Stimulated activated CD4-positive, alpha-beta T cell treated with anti-CD3 and anti-CD28 coated beads, Interleukin-2, amount 100 ng/mL, for 4 hours (primary cell): ENCODE measurements around the gene CAMKMT.

ENCODE experiments used
- DNase-seq: peaks from one replicate; pipeline ENCODE4 v3.0.0-alpha.2; 2020; ENCODE audit warnings: low read depth

The CAMKMT gene

GRCh38 chr2:44598330-44599119 is 236.8 kb downstream of the CAMKMT start:
- DNase-seq = no peak

- no peak for DNase-seq
Observed at GRCh38 chr2:44599130-44599529, 237.4 kb downstream of the CAMKMT start.

DNA sequence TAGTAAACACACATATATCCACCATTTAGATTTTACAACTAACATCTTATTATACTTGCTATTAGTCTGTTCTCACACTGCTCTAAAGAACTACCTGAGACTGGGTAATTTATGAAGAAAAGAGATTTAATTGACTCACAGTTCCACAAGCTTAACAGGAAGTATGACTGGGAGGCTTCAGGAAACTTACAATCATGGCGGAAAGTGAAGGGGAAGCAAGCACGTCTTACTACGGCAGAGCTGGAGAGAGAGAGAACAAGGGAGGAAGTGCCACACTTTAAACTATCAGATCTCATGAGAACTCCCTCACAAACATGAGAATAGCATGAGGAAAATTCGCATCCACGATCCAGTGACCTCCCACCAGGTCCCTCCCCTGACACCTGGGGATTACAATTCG is 240.7 kb downstream of the CAMKMT start:
- no peak for DNase-seq

GRCh38 chr2:44605511-44605910 is 243.8 kb downstream of the CAMKMT start:
- no peak for DNase-seq

DNA sequence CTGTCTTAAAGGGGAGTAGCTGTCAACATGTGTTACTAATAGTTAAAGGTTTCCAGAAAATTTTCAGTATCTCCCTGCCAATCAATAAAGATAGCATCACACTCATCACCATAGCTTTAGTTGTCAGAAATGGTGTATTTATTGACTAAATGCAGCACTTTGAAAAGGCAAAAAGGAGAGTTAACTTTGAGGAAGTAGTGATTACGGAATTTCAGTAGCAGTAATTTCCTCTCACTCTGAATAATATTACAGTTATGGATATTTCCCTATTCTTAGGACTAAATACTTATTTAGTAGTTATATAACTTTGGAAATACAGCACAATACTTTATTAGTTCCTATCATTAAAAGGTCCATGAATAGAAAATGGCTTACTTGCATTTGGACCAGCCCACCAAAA is 250.5 kb downstream of the CAMKMT start:
- no peak for DNase-seq

DNA sequence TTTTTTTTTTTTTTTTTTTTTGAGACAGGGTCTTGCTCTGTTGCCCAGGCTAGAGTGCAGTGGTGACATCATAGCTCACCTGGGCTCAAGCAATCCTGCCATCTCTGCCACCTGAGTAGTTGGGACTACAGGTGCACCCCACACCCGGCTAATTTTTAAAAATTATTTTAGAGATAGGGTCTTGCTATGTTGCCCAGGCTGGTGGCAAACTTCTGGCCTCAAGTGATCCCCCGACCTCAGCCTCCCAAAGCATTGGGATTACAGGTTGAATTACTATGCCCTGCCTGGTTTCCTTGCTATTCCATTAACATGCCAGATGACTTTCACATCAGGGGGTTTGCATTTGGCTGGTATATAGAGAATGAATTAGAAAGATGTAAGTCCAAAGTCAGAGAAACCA is 253.2 kb downstream of the CAMKMT start:
- DNase-seq = no peak

GRCh38 chr2:44615950-44616518 is 254.3 kb downstream of the CAMKMT start:
- no peak for DNase-seq

GRCh38 chr2:44616667-44617155 is 255.0 kb downstream of the CAMKMT start:
- DNase-seq = no peak

GRCh38 chr2:44618251-44619023 is 256.7 kb downstream of the CAMKMT start:
- no peak for DNase-seq

GRCh38 chr2:44620189-44620990 is 258.6 kb downstream of the CAMKMT start:
- no peak for DNase-seq

DNA sequence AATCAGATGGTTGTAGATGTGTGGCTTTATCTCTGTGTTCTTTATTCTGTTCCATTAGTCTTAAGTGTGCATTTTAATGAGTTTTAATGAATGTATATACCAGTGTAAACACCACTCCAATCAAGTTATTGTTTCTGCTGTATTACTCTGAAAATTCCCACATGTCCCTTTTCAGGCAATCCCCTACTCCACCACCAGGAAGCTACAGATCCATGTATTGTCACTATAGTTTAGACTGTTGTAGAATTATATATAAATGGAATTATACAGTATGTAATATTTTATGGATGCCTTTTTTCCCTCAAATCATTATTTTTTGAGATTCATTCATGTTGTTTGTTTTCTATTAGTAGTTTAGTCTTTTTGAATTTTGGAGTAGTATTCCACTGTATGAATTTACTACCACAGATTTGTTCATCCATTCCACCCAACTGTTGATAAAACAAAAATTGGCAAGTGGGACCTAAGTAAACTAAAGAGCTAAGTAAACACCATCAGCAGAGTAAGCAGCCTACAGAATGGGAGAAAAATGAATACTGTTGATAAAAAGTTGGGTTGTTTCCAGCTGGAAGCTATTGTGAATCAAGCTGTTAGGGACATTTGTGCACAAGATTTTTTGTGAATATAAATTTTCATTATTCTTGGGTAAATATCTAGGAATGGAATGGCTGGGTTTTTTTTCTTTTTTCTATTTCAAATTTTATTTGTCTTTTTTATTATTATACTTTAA is 262.0 kb downstream of the CAMKMT start:
- no peak for DNase-seq

DNA sequence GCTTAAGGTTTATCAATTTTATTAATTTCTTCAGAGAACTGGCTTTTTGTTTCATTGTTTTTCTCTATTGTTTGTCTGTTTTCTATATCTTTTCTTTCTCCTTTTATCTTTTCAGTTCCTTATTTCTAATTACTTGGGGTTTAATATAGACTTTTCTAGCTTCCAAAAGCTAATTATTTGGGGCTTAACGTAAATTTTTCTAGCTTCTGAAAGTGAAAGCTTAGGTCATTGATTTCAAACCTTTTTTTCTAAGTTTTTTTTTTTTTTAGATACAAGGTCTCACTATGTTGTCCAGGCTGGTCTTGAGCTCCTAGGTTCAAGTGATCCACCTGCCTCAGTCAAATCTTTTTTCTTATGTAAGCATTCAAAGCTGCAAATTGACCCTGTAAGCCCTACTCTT is 266.6 kb downstream of the CAMKMT start:
- no peak for DNase-seq

GRCh38 chr2:44632931-44633689 is 271.4 kb downstream of the CAMKMT start:
- no peak for DNase-seq

GRCh38 chr2:44635725-44636124 is 274.0 kb downstream of the CAMKMT start:
- no peak for DNase-seq

GRCh38 chr2:44638649-44639048 is 276.9 kb downstream of the CAMKMT start:
- no peak for DNase-seq

GRCh38 chr2:44639399-44639798 is 277.7 kb downstream of the CAMKMT start:
- no peak for DNase-seq

DNA sequence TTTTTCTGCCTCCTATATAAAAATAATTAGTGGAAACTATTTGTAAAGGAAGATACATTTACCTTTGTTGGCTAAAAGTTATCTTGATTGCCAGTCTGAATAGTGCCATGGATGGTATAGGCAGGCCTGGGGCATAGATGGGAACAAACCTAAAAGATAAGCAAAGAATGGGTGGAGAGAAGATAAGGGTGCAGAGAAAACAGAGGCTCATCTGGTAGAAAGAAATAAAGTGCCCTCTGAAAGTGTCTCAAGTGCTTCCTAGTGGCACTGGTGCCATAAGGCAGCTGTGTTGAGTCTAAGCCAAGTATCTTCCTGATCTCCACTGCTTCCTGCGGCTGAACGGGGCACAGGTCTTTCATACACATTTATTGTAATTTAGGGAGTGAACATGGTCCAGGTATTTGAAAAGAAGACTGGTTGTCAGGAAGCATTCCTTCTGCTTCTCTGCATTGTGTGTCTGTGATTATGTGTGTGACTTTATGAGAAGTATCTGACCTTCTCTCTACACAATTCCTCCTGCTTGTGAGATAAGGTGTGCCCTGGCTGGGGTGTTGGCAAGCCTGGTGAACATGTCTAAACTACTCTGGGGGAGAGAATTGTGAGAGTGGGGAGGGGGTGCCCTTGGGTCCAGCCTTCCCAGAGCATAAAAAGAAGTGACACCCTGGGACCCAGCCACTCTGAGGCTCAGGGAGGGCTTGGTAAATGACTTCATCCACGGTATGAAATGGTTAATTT is 280.5 kb downstream of the CAMKMT start:
- DNase-seq = no peak

DNA sequence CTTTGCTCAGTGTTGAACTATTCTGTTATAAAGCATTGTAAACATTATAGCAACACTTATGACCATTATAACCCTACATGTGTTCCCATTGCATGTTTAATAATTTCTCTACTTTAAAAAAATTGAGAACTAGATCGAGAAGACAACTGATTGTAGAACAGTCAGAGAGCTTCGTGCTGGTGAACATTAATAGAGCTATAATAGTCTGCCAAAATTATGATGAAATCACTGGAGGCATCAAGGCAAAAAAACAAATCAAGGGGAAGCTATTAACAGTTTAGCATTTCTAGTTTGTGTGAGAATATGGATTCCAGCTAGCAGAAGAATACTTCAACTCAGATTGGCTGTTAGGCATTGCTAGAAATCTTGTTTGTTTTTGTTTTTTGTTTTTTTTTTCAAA is 284.2 kb downstream of the CAMKMT start:
- no peak for DNase-seq

GRCh38 chr2:44649381-44649780 is 287.6 kb downstream of the CAMKMT start:
- DNase-seq = no peak

GRCh38 chr2:44650796-44651195 is 289.0 kb downstream of the CAMKMT start:
- no peak for DNase-seq
